Muscle of leg (tissue), 16 donors: Measurements from ENCODE around the gene DYDC1. TPM values are rescaled to one million over a fixed set of nuclear protein-coding genes. Genes with fewer than 3 reads are reported as not detected.

Source experiments
- DNase-seq: peaks from one replicate; pipeline ENCODE4 v3.0.0; 2013
- H3K27ac ChIP-seq: one replicate; pipeline ENCODE4 v1.5.1; 2013; ENCODE audit warnings: mild to moderate bottlenecking, low read length, control low read depth
- H3K27me3 ChIP-seq: one replicate; pipeline ENCODE4 v1.6.1; 2013; ENCODE audit warnings: low read length; ENCODE audit not compliant: control insufficient read depth, insufficient read depth
- H3K36me3 ChIP-seq: one replicate; pipeline ENCODE4 v1.6.1; 2013; ENCODE audit warnings: low read length; ENCODE audit not compliant: control insufficient read depth, insufficient read depth
- H3K4me1 ChIP-seq: one replicate; pipeline ENCODE4 v1.6.1; 2013; ENCODE audit warnings: low read length; ENCODE audit not compliant: control insufficient read depth, insufficient read depth
- H3K4me3 ChIP-seq: one replicate; pipeline ENCODE4 v1.5.1; 2013; ENCODE audit warnings: low read length, control low read depth
- H3K9me3 ChIP-seq: replicated peaks from 2 replicates; pipeline ENCODE4 v1.6.1; 2013; ENCODE audit warnings: low read depth, low read length; ENCODE audit not compliant: control insufficient read depth
- WGBS: methylation state at CpG from one replicate; pipeline ENCODE4 v1.1.5; 2013; ENCODE audit warnings: missing lambda C conversion rate; ENCODE audit not compliant: insufficient coverage; 5-methylcytosine and 5-hydroxymethylcytosine counted together
- long read RNA-seq, 11 donors: transcript quantifications; one replicate each; lab custom pipeline, GENCODE V29; 2026
- polyA plus RNA-seq, 8 donors: library from polyadenylated mRNA; unstranded; fragments of 120-200 nt; gene quantifications; one replicate each; pipeline versions ENCODE4 v1.2.1 to v1.2.3, GENCODE V29; 2013; ENCODE audit warnings: inconsistent platforms in 1 of 8, low replicate concordance in 1 of 8; ENCODE audit not compliant: insufficient read length in 8 of 8, insufficient read depth in 1 of 8
- total RNA-seq: library from RNA; stranded (reverse); fragments of 120-200 nt; gene quantifications from one replicate; pipeline ENCODE4 v1.2.4, GENCODE V29; 2013

DYDC1 gene
- not detected for total RNA-seq
- not detected for polyA plus RNA-seq
- long read RNA-seq, donor 1 = 0 reads
- long read RNA-seq, donor 2 = 0 reads
- long read RNA-seq, donor 3 = 0 reads
- long read RNA-seq, donor 4 = 0 reads
- long read RNA-seq, donor 5 = 0 reads
- long read RNA-seq, donor 6 = 0 reads
- long read RNA-seq, donor 7 = 0 reads
- long read RNA-seq, donor 8 = 0 reads
- long read RNA-seq, donor 9 = 0 reads
- long read RNA-seq, donor 10 = 0 reads
- long read RNA-seq, donor 11 = 0 reads

GRCh38 chr10:80356563-80356988, at the start of gene DYDC1, which contains the start of gene DYDC2:
DYDC1 (minus strand) TSS chr10:80356755; CDS start chr10:80352601, 4,154 bp downstream.
DYDC2 (plus strand) TSS chr10:80356781; CDS start chr10:80362444, 5,663 bp downstream.
- WGBS = under 1% methylated on average over 39 of the region's 43 CpGs
- no peak within 1 kb of the TSS for H3K27ac ChIP-seq
- no peaks in the 10 kb centered on the region for H3K36me3 ChIP-seq
- H3K27me3 ChIP-seq = peaks cover 20% of the 10 kb centered on the region
- no peaks in the 10 kb centered on the region for H3K9me3 ChIP-seq
- peak; percentile 64 for DNase-seq
- H3K4me1 ChIP-seq = peaks cover 11% of the 10 kb centered on the region
- peak within 1 kb of the TSS; percentile 46 for H3K4me3 ChIP-seq

GRCh38 chr10:80406204-80406603, 49.6 kb upstream of the DYDC1 start:
- WGBS = 47% methylated on average over 2 of the region's 4 CpGs
- peaks cover 32% of the 10 kb centered on the region for H3K4me1 ChIP-seq

GRCh38 chr10:80405626-80406025, 49.1 kb upstream of the DYDC1 start:
- Histone ChIP-seq H3K36me3 (no peaks in the 10 kb centered on the region), H3K27me3 (no peaks in the 10 kb centered on the region), H3K4me3 (no peak overlapping the region), H3K4me1 (peaks cover 26% of the 10 kb centered on the region), H3K9me3 (no peaks in the 10 kb centered on the region), H3K27ac (peak overlapping the region; percentile 44)
- DNase-seq = peak; percentile 81
- WGBS = 8% methylated on average over 1 of the region's 4 CpGs

More at GRCh38 chr10:80406204-80406603, 49.6 kb upstream of the DYDC1 start:
- Histone ChIP-seq H3K4me3 (no peak overlapping the region), H3K27me3 (no peaks in the 10 kb centered on the region), H3K36me3 (no peaks in the 10 kb centered on the region), H3K27ac (peak overlapping the region; percentile 44), H3K9me3 (no peaks in the 10 kb centered on the region)
- peak; percentile 28 for DNase-seq

GRCh38 chr10:80405035-80405434, 48.5 kb upstream of the DYDC1 start:
- H3K27ac ChIP-seq = no peak overlapping the region
- no CpG with 5 or more reads among the region's 1 CpG for WGBS

GRCh38 chr10:80400136-80400804, 43.7 kb upstream of the DYDC1 start:
- no peaks in the 10 kb centered on the region for H3K36me3 ChIP-seq
- no peaks in the 10 kb centered on the region for H3K9me3 ChIP-seq
- no peak overlapping the region for H3K4me3 ChIP-seq
- H3K4me1 ChIP-seq = no peaks in the 10 kb centered on the region
- no peak overlapping the region for H3K27ac ChIP-seq
- DNase-seq = no peak
- WGBS = 53% methylated on average over 5 of the region's 8 CpGs
- no peaks in the 10 kb centered on the region for H3K27me3 ChIP-seq

More at GRCh38 chr10:80405035-80405434, 48.5 kb upstream of the DYDC1 start:
- no peak for DNase-seq
- Histone ChIP-seq H3K4me3 (no peak overlapping the region), H3K27me3 (no peaks in the 10 kb centered on the region), H3K4me1 (peaks cover 22% of the 10 kb centered on the region), H3K36me3 (no peaks in the 10 kb centered on the region), H3K9me3 (no peaks in the 10 kb centered on the region)

GRCh38 chr10:80397014-80397413, 40.5 kb upstream of the DYDC1 start:
- 88% methylated on average over 1 of the region's 2 CpGs for WGBS
- H3K4me3 ChIP-seq = no peak overlapping the region
- H3K4me1 ChIP-seq = no peaks in the 10 kb centered on the region
- H3K27me3 ChIP-seq = no peaks in the 10 kb centered on the region
- no peaks in the 10 kb centered on the region for H3K36me3 ChIP-seq
- no peak overlapping the region for H3K27ac ChIP-seq
- DNase-seq = no peak
- no peaks in the 10 kb centered on the region for H3K9me3 ChIP-seq

- Histone ChIP-seq H3K36me3 (no peaks in the 10 kb centered on the region), H3K27me3 (no peaks in the 10 kb centered on the region), H3K9me3 (no peaks in the 10 kb centered on the region), H3K4me1 (no peaks in the 10 kb centered on the region), H3K27ac (no peak overlapping the region), H3K4me3 (no peak overlapping the region)
- no peak for DNase-seq
- WGBS = 60% methylated on average over 1 of the region's 2 CpGs
Measured at GRCh38 chr10:80394358-80394916, 37.9 kb upstream of the DYDC1 start.

GRCh38 chr10:80392250-80392649, 35.7 kb upstream of the DYDC1 start:
- Histone ChIP-seq H3K27me3 (no peaks in the 10 kb centered on the region), H3K36me3 (no peaks in the 10 kb centered on the region), H3K9me3 (no peaks in the 10 kb centered on the region), H3K27ac (no peak overlapping the region), H3K4me3 (no peak overlapping the region), H3K4me1 (peaks cover 5% of the 10 kb centered on the region)
- DNase-seq = no peak
- 100% methylated on average over 2 of the region's 6 CpGs for WGBS

GRCh38 chr10:80390740-80391139, 34.2 kb upstream of the DYDC1 start:
- DNase-seq = no peak
- Histone ChIP-seq H3K27me3 (no peaks in the 10 kb centered on the region), H3K4me3 (no peak overlapping the region), H3K36me3 (no peaks in the 10 kb centered on the region), H3K9me3 (no peaks in the 10 kb centered on the region), H3K27ac (no peak overlapping the region), H3K4me1 (peaks cover 5% of the 10 kb centered on the region)
- 86% methylated on average over 8 of the region's 9 CpGs for WGBS

GRCh38 chr10:80382989-80383388, 26.4 kb upstream of the DYDC1 start:
- H3K9me3 ChIP-seq = no peaks in the 10 kb centered on the region
- H3K27me3 ChIP-seq = no peaks in the 10 kb centered on the region
- H3K27ac ChIP-seq = no peak overlapping the region
- no CpG with 5 or more reads among the region's 4 CpGs for WGBS
- no peaks in the 10 kb centered on the region for H3K4me1 ChIP-seq
- DNase-seq = peak; percentile 58
- no peaks in the 10 kb centered on the region for H3K36me3 ChIP-seq
- no peak overlapping the region for H3K4me3 ChIP-seq
